Endothelial cell of umbilical vein (primary cell): ENCODE data around the gene GAS7.

Experiments
- CTCF ChIP-seq, 2 donors: IDR thresholded peaks; 1 replicate in 1 of 2; 2 replicates in 1 of 2; pipeline ENCODE4 v1.5.1; 2011; ENCODE audit warnings: low read length in 2 of 2, mild to moderate bottlenecking in 2 of 2, moderate library complexity in 2 of 2, control low read depth in 1 of 2, inconsistent platforms in 1 of 2, low read depth in 1 of 2; ENCODE audit not compliant: insufficient read depth in 1 of 2; ENCODE audit errors: extremely low read depth in 1 of 2
- EZH2 ChIP-seq: IDR thresholded peaks from 2 replicates; pipeline ENCODE4 v1.6.1; 2012; ENCODE audit warnings: borderline replicate concordance, low read depth, mild to moderate bottlenecking, moderate library complexity, low read length, inconsistent platforms; ENCODE audit not compliant: severe bottlenecking
- POLR2A ChIP-seq: IDR thresholded peaks from 2 replicates; pipeline ENCODE4 v1.6.1; 2012; ENCODE audit warnings: low read depth, mild to moderate bottlenecking, control low read depth, low read length
- POLR2AphosphoS5 ChIP-seq: IDR thresholded peaks from 2 replicates; pipeline ENCODE4 v1.6.1; 2012; ENCODE audit warnings: low read depth, mild to moderate bottlenecking, control low read depth, low read length, moderate library complexity; ENCODE audit not compliant: insufficient read depth
- TF ChIP-seq, protein P1 (sequence below): IDR thresholded peaks from 2 replicates; pipeline ENCODE4 v1.6.1; 2011; ENCODE audit not compliant: insufficient read depth, insufficient read length

DNA sequence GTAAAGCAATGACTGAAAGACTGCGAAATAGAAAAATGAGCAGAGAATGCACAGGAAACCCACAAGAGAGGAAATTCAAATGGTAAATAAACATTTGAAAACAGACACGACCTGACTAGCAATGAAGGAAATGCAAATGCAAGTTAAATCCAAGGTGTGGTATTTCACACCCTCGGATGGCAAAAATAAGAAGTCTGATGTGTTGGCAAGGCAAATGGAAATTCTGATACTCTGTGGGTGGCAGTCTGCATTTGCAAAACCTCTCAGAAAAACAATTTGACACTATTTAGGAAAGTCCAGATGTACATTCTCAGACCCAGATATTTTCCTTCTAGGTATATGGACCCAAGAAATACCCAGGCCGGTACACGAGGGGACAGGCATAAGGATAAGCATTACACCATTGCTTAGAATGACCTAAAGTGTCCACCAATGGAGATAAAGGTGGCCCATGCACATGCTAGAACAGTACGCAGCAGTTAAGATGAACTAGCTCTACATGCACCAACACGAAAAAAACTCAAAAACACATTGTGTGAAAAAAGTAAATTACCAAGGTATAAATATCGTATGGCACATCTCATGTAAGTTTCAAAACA, 116.7 kb downstream of the GAS7 start:
- no peak for TF ChIP-seq POLR2AphosphoS5
- TF ChIP-seq CTCF (IDR thresholded peaks at IDR 0.05; ENCODE audit: extremely low read depth in 1 of 2, insufficient read depth in 1 of 2, low read depth in 1 of 2, low read length in 2 of 2) = no peak
- TF ChIP-seq POLR2A = no peak
- TF ChIP-seq, protein P1, sequence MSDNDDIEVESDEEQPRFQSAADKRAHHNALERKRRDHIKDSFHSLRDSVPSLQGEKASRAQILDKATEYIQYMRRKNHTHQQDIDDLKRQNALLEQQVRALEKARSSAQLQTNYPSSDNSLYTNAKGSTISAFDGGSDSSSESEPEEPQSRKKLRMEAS = no peak
- TF ChIP-seq EZH2 = no peak
